Suprapubic skin (tissue), 4 donors: ENCODE results near the gene DISP3. TPM values are rescaled to one million over a fixed set of nuclear protein-coding genes. Genes with fewer than 3 reads are reported as not detected.

ENCODE experiments used
- DNase-seq, 2 donors: peaks; one replicate each; pipeline ENCODE4 v3.0.0-alpha.2; 2019; ENCODE audit warnings: low spot score in 2 of 2
- H3K27ac ChIP-seq: fragments of 200-600 bp; sonication (generic); one replicate; pipeline ENCODE4 v1.5.1; 2019
- H3K27me3 ChIP-seq: fragments of 200-600 bp; sonication (generic); one replicate; pipeline ENCODE4 v1.5.1; 2019
- H3K36me3 ChIP-seq: fragments of 200-600 bp; sonication (generic); one replicate; pipeline ENCODE4 v1.5.1; 2019
- H3K4me1 ChIP-seq: fragments of 200-600 bp; sonication (generic); one replicate; pipeline ENCODE4 v1.5.1; 2019
- H3K4me3 ChIP-seq: fragments of 200-600 bp; sonication (generic); one replicate; pipeline ENCODE4 v1.5.1; 2019; ENCODE audit warnings: mild to moderate bottlenecking
- H3K9me3 ChIP-seq: fragments of 200-600 bp; sonication (generic); one replicate; pipeline ENCODE4 v1.5.1; 2019
- EP300 ChIP-seq: sonication (generic); formaldehyde crosslinking; IDR thresholded peaks from one replicate; pipeline ENCODE4 v1.6.1; 2017; ENCODE audit warnings: antibody characterized with exemption
- POLR2A ChIP-seq, 2 donors: fragments of 450-650 bp; IDR thresholded peaks; one replicate each; pipeline ENCODE4 v1.6.1; 2017; ENCODE audit warnings: antibody characterized with exemption in 2 of 2, mild to moderate bottlenecking in 2 of 2, moderate library complexity in 2 of 2
- POLR2AphosphoS5 ChIP-seq, 3 donors: sonication (generic); formaldehyde crosslinking; IDR thresholded peaks; one replicate each; pipeline ENCODE4 v1.6.1; 2017; ENCODE audit warnings: antibody characterized with exemption in 3 of 3
- WGBS: methylation state at CpG from one replicate; pipeline ENCODE4 v1.1.5; 2018; 5-methylcytosine and 5-hydroxymethylcytosine counted together
- total RNA-seq, 4 donors: library from RNA; depleted of rRNA; stranded (reverse); fragments of >200 nt; gene quantifications; one replicate each; pipeline ENCODE4 v1.1.0, GENCODE V29; 2016
- TF ChIP-seq, protein P1 (sequence below), 2 donors: fragments of 200-600 bp in 1 of 2; fragments of 450-650 bp in 1 of 2; sonication (generic) in 1 of 2; IDR thresholded peaks; one replicate each; pipeline ENCODE4 v1.5.1; 2016 to 2019; ENCODE audit warnings: antibody characterized with exemption in 2 of 2, mild to moderate bottlenecking in 1 of 2, moderate library complexity in 1 of 2

The DISP3 gene
- total RNA-seq, 4 donors from 2014 or later, result not detected

DNA sequence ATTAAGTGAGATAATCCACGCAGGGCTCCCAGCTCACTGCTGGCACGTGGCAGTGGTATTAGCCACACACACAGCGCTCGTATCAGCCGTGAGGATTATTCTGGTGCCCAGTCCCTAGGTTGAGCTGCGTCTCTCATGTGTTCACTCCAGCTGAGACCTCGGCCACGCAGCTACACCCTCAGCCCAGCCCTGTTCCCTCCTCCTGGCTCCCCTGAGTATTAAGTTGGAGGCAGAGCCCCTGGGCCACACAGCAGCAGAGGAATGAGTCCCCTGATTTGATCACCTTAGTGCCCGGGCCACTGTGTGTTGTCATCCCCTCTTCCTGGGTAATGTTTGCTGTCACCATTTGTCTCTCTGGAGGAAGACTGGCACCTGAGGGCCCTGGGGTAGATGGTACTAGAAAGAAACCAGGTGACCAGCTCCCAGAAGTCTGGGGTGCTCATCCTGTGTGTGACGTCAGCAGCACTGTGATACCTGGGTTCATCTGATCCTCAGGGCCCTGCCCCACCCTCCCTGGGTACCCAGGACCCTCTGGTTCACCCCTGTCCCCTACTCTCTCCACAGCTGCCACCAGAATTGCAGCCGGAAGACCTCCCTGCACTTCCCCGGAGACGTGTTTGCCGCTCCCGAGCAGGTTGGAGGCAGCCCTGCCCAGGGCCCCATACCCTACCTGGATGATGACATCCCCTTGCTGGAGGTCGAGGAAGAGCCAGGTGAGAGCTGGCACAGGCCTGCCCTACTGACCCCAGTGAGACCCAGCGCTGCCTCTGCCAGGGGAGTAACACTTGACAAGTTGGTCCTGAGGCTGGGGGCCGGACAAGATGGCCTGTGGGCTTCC is 40.1 kb downstream of the DISP3 start:
- H3K27ac ChIP-seq, result no peak overlapping the region
- H3K9me3 ChIP-seq, result no peaks in the 10 kb centered on the region
- peak; percentile 48 to 67 for DNase-seq
- TF ChIP-seq POLR2A (IDR thresholded peaks at IDR 0.05) (no peak), POLR2AphosphoS5 (IDR thresholded peaks at IDR 0.05) (no peak)
- TF ChIP-seq, protein P1, sequence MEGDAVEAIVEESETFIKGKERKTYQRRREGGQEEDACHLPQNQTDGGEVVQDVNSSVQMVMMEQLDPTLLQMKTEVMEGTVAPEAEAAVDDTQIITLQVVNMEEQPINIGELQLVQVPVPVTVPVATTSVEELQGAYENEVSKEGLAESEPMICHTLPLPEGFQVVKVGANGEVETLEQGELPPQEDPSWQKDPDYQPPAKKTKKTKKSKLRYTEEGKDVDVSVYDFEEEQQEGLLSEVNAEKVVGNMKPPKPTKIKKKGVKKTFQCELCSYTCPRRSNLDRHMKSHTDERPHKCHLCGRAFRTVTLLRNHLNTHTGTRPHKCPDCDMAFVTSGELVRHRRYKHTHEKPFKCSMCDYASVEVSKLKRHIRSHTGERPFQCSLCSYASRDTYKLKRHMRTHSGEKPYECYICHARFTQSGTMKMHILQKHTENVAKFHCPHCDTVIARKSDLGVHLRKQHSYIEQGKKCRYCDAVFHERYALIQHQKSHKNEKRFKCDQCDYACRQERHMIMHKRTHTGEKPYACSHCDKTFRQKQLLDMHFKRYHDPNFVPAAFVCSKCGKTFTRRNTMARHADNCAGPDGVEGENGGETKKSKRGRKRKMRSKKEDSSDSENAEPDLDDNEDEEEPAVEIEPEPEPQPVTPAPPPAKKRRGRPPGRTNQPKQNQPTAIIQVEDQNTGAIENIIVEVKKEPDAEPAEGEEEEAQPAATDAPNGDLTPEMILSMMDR (IDR thresholded peaks at IDR 0.05), result no peak
- no peaks in the 10 kb centered on the region for H3K36me3 ChIP-seq
- H3K4me1 ChIP-seq, result no peaks in the 10 kb centered on the region
- WGBS, result 84% methylated on average over 8 of the region's 18 CpGs
- peaks cover 10% of the 10 kb centered on the region for H3K27me3 ChIP-seq
- H3K4me3 ChIP-seq, result no peak overlapping the region

DNA sequence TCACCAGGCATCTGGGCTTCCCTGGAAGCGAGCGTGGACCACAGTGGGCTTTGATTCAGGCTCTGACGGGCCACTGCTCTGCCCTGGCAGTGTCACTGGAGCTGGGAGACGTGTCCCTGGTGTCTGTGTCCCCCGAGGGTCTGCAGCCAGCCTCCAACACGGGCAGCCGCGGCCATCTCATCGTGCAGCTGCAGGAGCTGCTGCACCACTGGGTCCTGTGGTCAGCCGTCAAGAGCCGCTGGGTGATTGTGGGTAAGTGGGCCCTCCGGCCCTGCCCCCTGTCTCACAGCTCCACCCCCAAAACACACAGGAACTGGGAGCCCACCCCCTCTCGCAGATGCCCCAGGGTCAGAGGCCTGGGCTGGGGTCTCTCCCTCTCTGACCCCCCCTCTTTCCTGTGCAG is 40.7 kb downstream of the DISP3 start:
- peaks cover 10% of the 10 kb centered on the region for H3K27me3 ChIP-seq
- no peaks in the 10 kb centered on the region for H3K36me3 ChIP-seq
- no peak overlapping the region for H3K27ac ChIP-seq
- DNase-seq, result peak in 1 of 2 donors; percentile 74
- TF ChIP-seq, protein P1 (IDR thresholded peaks at IDR 0.05), result no peak
- H3K4me3 ChIP-seq, result no peak overlapping the region
- H3K4me1 ChIP-seq, result no peaks in the 10 kb centered on the region
- no CpG with 5 or more reads among the region's 13 CpGs for WGBS
- H3K9me3 ChIP-seq, result no peaks in the 10 kb centered on the region

DNA sequence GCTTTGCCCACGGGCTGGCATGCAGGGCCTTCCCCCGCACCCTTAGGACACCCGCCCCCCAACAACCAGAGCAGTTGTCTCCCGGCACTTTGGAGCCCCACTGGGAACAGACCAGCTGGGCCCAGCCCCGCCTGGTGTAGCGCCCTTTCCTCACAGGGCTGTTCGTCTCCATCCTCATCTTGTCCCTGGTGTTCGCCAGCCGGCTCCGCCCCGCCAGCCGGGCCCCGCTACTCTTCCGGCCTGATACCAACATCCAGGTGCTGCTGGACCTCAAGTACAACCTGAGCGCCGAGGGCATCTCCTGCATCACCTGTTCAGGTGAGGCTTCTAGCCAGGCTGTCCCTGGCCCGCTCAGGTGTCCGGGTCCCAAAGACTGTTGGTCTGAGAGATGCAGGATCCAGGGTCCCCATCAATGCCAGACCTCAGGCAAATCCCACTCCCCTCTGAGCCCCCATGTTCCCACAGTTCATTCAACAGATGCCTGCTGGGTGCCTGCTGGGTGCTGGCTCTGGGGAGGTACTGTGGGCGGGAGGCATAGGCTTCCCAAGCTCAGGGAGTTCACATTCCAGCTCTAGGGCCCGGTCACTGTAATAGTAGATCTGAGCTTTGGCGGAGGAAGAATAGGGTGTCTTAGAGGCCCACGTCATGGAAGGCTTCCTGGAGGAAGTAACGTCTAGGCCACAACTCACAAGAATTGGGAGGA is 41.7 kb downstream of the DISP3 start:
- peak; percentile 25 to 78 for DNase-seq
- H3K27ac ChIP-seq, result no peak overlapping the region
- H3K4me3 ChIP-seq, result no peak overlapping the region
- H3K4me1 ChIP-seq, result no peaks in the 10 kb centered on the region
- WGBS, result 94% methylated on average over 23 of the region's 23 CpGs
- H3K27me3 ChIP-seq, result peaks cover 10% of the 10 kb centered on the region
- H3K9me3 ChIP-seq, result no peaks in the 10 kb centered on the region
- H3K36me3 ChIP-seq, result no peaks in the 10 kb centered on the region
- no peak for TF ChIP-seq EP300
- no peak for TF ChIP-seq POLR2A (IDR thresholded peaks at IDR 0.05)

DNA sequence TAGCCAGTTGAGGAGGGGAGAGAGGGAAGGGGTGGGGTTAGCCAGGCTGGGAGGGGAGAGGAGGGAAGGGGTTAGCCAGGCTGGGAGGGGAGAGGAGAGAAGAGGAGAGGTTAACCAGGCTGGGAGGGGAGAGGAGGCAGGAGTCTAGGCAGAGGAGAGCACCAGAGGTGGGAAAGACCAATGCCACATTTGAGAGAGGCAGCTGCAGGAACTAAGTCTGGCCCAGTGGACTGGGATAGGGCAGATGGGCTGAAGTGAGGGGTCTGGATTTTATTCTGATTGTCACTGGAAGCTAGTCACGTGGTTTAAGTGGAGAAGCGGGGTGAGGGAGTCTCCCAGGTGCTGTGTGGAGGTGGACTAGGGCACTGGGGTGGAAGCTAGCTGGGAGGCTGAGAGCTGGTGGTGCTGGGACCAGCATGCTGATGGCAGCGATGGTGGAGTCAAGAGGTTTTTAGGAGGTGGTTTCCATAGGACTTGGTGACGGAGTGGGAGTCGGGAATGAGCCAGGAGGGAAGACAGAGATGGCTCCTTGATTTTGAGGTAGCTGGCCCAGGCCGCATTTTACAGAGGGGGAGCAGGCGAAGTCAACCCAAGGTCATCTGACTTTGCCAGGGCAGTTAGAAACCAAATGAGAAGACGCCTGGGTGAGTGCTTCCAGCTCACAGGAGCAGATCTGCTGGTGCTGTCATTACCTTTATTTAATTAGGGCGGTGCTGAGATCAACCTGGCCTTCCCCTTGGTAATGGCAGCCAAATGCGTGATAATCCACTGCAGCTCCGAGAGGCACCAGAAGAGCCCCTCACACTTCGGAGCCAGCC is 42.8 kb downstream of the DISP3 start:
- peak; percentile 31 to 55 for DNase-seq
- H3K4me1 ChIP-seq, result no peaks in the 10 kb centered on the region
- no peak for TF ChIP-seq POLR2AphosphoS5 (IDR thresholded peaks at IDR 0.05)
- no peak for TF ChIP-seq EP300
- no peak for TF ChIP-seq POLR2A (IDR thresholded peaks at IDR 0.05)
- TF ChIP-seq, protein P1 (IDR thresholded peaks at IDR 0.05), result no peak
- 90% methylated on average over 9 of the region's 12 CpGs for WGBS
- no peaks in the 10 kb centered on the region for H3K36me3 ChIP-seq
- H3K9me3 ChIP-seq, result no peaks in the 10 kb centered on the region
- H3K27ac ChIP-seq, result no peak overlapping the region
- H3K4me3 ChIP-seq, result no peak overlapping the region
- peaks cover 10% of the 10 kb centered on the region for H3K27me3 ChIP-seq

DNA sequence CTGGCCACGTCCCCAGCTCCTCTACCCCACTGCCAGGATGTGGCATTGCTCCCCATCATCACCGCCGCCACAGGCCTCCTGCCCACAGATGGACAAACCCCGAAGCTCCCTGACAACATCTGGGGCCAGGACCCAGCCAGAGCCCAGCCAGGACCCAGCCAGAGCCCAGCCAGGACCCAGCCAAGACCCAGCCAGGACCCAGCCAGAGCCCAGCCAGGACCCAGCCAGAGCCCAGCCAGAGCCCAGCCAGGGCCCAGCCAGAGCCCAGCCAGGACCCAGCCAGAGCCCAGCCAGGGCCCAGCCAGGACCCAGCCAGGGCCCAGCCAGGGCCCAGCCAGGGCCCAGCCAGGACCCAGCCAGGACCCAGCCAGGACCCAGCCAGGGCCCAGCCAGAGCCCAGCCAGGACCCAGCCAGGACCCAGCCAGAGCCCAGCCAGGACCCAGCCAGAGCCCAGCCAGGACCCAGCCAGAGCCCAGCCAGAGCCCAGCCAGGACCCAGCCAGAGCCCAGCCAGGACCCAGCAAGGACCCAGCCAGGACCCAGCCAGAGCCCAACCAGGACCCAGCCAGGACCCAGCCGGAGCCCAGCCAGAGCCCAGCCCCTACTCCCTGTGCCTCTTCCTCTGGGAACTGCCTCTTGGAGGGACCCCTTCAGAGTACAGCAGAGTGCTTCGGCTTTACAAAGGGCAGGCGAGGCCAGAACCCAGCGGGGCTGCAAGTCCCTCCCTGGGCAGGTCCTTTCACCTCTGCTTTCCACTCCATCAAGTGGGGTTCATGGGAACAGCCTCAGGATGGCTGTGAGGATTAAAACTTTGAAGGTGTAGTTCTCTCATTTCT is 43.7 kb downstream of the DISP3 start:
- 75% methylated on average over 5 of the region's 8 CpGs for WGBS
- TF ChIP-seq POLR2A (IDR thresholded peaks at IDR 0.05), result no peak
- no peak for TF ChIP-seq EP300
- TF ChIP-seq, protein P1 (IDR thresholded peaks at IDR 0.05), result no peak
- no peak for TF ChIP-seq POLR2AphosphoS5 (IDR thresholded peaks at IDR 0.05)
- H3K36me3 ChIP-seq, result no peaks in the 10 kb centered on the region
- DNase-seq, result peak; percentile 47 to 76
- peaks cover 6% of the 10 kb centered on the region for H3K27me3 ChIP-seq
- no peaks in the 10 kb centered on the region for H3K4me1 ChIP-seq
- no peak overlapping the region for H3K4me3 ChIP-seq
- no peaks in the 10 kb centered on the region for H3K9me3 ChIP-seq
- no peak overlapping the region for H3K27ac ChIP-seq
